K562 (cell line): ENCODE measurements around the gene RMI1. TPM values are rescaled to one million over a fixed set of nuclear protein-coding genes. Genes with fewer than 3 reads are reported as not detected.

ENCODE experiments used
- ATAC-seq: fragments of 200-7000 bp; cut with Tn5 transposase; 3 replicates; pipeline ENCODE4 v1.9.1; 2020; ENCODE audit warnings: moderate library complexity
- BruUV-seq: library from RNA; stranded (reverse); fragments of 400-500 nt; replicated peaks from 2 replicates; lab custom pipeline; 2021; lab: Mats Ljungman, UMichigan
- CTCF ChIA-PET: fragments of 300-600 bp; formaldehyde crosslinking; extraction: SDS; loops from one replicate; lab custom pipeline; 2021; ENCODE audit warnings: low intra/inter-chr PET ratio; lab: Yijun Ruan, JAX
- POLR2A ChIA-PET: fragments of 300-600, 350-650 bp; sonication (Branson Sonifier 250); formaldehyde crosslinking; extraction: SDS; loops from one replicate; lab custom pipeline; 2021; ENCODE audit warnings: antibody characterized with exemption, inconsistent platforms; lab: Yijun Ruan, JAX
- DNase-seq, 4 experiments: peaks; one replicate each; pipeline versions ENCODE4 v3.0.0 to v3.0.0-alpha.2; 2011 to 2018; ENCODE audit warnings: low spot score in 3 of 4, mixed read lengths in 3 of 4; ENCODE audit errors: extremely low read depth in 1 of 4
- FAIRE-seq: peaks from 2 replicates; lab custom pipeline; 2011; peaks lifted over from hg19 to GRCh38; lab: Jason Lieb, UNC
- H2AFZ ChIP-seq: 2 replicates; pipeline ENCODE4 v1.6.0; 2011; ENCODE audit warnings: low read depth, low read length, control low read depth, inconsistent platforms
- H3K27ac ChIP-seq: fragments of 200-600 bp; 3 replicates; pipeline ENCODE4 v1.8.0; 2011; ENCODE audit warnings: low read depth, mild to moderate bottlenecking, control low read depth, inconsistent platforms, low read length, moderate library complexity, mixed read lengths; ENCODE audit errors: extremely low read depth
- H3K27me3 ChIP-seq, 2 experiments: fragments of 300-600 bp in 1 of 2; 2 replicates in 1 of 2; 3 replicates in 1 of 2; pipeline versions ENCODE4 v1.6.0 to v1.8.0; 2011; ENCODE audit warnings: inconsistent platforms in 2 of 2, low read length in 2 of 2, mild to moderate bottlenecking in 1 of 2, mixed read lengths in 1 of 2, moderate library complexity in 1 of 2; ENCODE audit not compliant: control insufficient read depth in 2 of 2, insufficient read depth in 2 of 2
- H3K36me3 ChIP-seq: fragments of 300-600 bp; 3 replicates; pipeline ENCODE4 v1.8.0; 2011; ENCODE audit warnings: mild to moderate bottlenecking, low read length, inconsistent platforms; ENCODE audit not compliant: control insufficient read depth, insufficient read depth
- H3K4me1 ChIP-seq, 2 experiments: fragments of 200-600 bp in 1 of 2; replicated peaks in 1 of 2; 2 replicates in 1 of 2; 3 replicates in 1 of 2; pipeline versions ENCODE4 v1.5.1 to v1.8.0; 2011; ENCODE audit warnings: inconsistent platforms in 2 of 2, low read length in 2 of 2, mild to moderate bottlenecking in 1 of 2, mixed read lengths in 1 of 2, moderate library complexity in 1 of 2; ENCODE audit not compliant: control insufficient read depth in 2 of 2, insufficient read depth in 2 of 2
- H3K4me2 ChIP-seq: 2 replicates; pipeline ENCODE4 v1.6.1; 2011; ENCODE audit warnings: low read length, control low read depth, inconsistent platforms, mixed read lengths; ENCODE audit not compliant: insufficient read depth
- H3K4me3 ChIP-seq: fragments of 200-600 bp; sonication (generic), shearing (Covaris generic); 2 replicates; pipeline ENCODE4 v1.5.1; 2016; ENCODE audit warnings: control low read depth, inconsistent platforms
- H3K79me2 ChIP-seq: fragments of 200-600 bp; 3 replicates; pipeline ENCODE4 v1.8.0; 2011; ENCODE audit warnings: low read length, inconsistent platforms; ENCODE audit not compliant: control insufficient read depth, insufficient read depth
- H3K9ac ChIP-seq, 2 experiments: 2 replicates each; pipeline versions ENCODE4 v1.6.0 to v1.6.1; 2011; ENCODE audit warnings: low read depth in 2 of 2, low read length in 2 of 2, control low read depth in 1 of 2, inconsistent platforms in 1 of 2, mild to moderate bottlenecking in 1 of 2, mixed read lengths in 1 of 2; ENCODE audit not compliant: insufficient read depth in 1 of 2
- H3K9me1 ChIP-seq: one replicate; pipeline ENCODE4 v1.6.0; 2011; ENCODE audit warnings: inconsistent platforms, mild to moderate bottlenecking, low read length, moderate library complexity; ENCODE audit not compliant: control insufficient read depth, insufficient read depth
- H3K9me3 ChIP-seq: replicated peaks from 2 replicates; pipeline ENCODE4 v1.5.1; 2011; ENCODE audit warnings: low read depth, low read length, inconsistent platforms; ENCODE audit not compliant: control insufficient read depth, insufficient read depth
- H4K20me1 ChIP-seq: replicated peaks from 2 replicates; pipeline ENCODE4 v1.6.1; 2011; ENCODE audit warnings: low read length, inconsistent platforms, mixed read lengths; ENCODE audit not compliant: control insufficient read depth, insufficient read depth
- BDP1 ChIP-seq: IDR thresholded peaks from 3 replicates; pipeline ENCODE4 v1.6.1; 2011; ENCODE audit not compliant: insufficient read length, insufficient read depth
- CBX3 ChIP-seq, 2 experiments: IDR thresholded peaks; 1 replicate in 1 of 2; 2 replicates in 1 of 2; pipeline ENCODE4 v1.6.1; 2012; ENCODE audit warnings: inconsistent platforms in 2 of 2, low read length in 2 of 2, borderline replicate concordance in 1 of 2, control low read depth in 1 of 2
- DPF2 ChIP-seq: fragments of 450-650 bp; IDR thresholded peaks from 2 replicates; pipeline ENCODE4 v1.6.1; 2016
- JUN ChIP-seq, 2 experiments: sonication (generic) in 1 of 2; formaldehyde crosslinking in 1 of 2; IDR thresholded peaks; 2 replicates each; pipeline versions ENCODE4 v1.6.1 to v1.8.0; 2012 to 2022; ENCODE audit warnings: borderline replicate concordance in 2 of 2, mild to moderate bottlenecking in 2 of 2, improper control_type of control experiment in 1 of 2, low read depth in 1 of 2, low read length in 1 of 2, missing genetic modification reagents in 1 of 2
- RUNX1 ChIP-seq: sonication (generic); IDR thresholded peaks from 2 replicates; pipeline ENCODE4 v1.6.1; 2016; ENCODE audit warnings: antibody characterized with exemption, low read depth
- SUPT5H ChIP-seq: fragments of 450-650 bp; IDR thresholded peaks from 2 replicates; pipeline ENCODE4 v1.6.1; 2016
- TRIM24 ChIP-seq, 2 experiments: fragments of 450-650 bp; IDR thresholded peaks; 2 replicates each; pipeline ENCODE4 v1.6.1; 2016
- ZNF124 ChIP-seq: sonication (generic); formaldehyde crosslinking; IDR thresholded peaks from 2 replicates; pipeline ENCODE4 v1.8.1; 2022; ENCODE audit warnings: missing genetic modification reagents
- in situ Hi-C: fragments of 300-500 bp; cut with MboI; formaldehyde crosslinking; loops from 4 replicates; pipeline ENCODE4 v1.15.0; 2018; ENCODE audit warnings: inconsistent platforms, mixed read lengths
- intact Hi-C: fragments of 100-400 bp; cut with micrococcal nuclease; formaldehyde crosslinking; loops from 2 replicates; pipeline ENCODE4 v1.14.2; 2022
- polyA plus RNA-seq, 8 experiments: library from polyadenylated mRNA; depleted of rRNA in 4 of 8; stranded (reverse) in 5 of 8; unstranded in 3 of 8; fragments of >200 nt; fragmentation: Nextera tagmentation in 2 of 8; fragmentation: Illumina TruSeq in 1 of 8; extraction: Ambion mirVana in 2 of 8; extraction: Trizol in 1 of 8; gene quantifications; 2 replicates each; pipeline versions ENCODE4 v1.2.1 to v1.2.3, GENCODE V29; 2011 to 2014; ENCODE audit warnings: inconsistent platforms in 1 of 8, missing spikeins in 1 of 8
- total RNA-seq, 7 experiments: library from RNA; depleted of rRNA in 6 of 7; stranded (reverse); fragments of >200 nt in 6 of 7; fragmentation: Illumina TruSeq in 2 of 7; extraction: Trizol in 2 of 7; gene quantifications; 2 replicates each; pipeline versions ENCODE4 v1.2.1 to v1.2.3, GENCODE V29; 2011 to 2021; ENCODE audit warnings: low replicate concordance in 1 of 7
- TF ChIP-seq, protein P1 (sequence below): fragments of 250-450 bp; sonication (Bioruptor Pico); IDR thresholded peaks from 2 replicates; pipeline ENCODE4 v1.5.0; 2021
- TF ChIP-seq, protein P2 (sequence below): sonication (generic); formaldehyde crosslinking; IDR thresholded peaks from 2 replicates; pipeline ENCODE4 v1.8.0; 2023; ENCODE audit warnings: mild to moderate bottlenecking, missing genetic modification reagents
- TF ChIP-seq, protein P3 (sequence below): fragments of 250-450 bp; sonication (Bioruptor Pico); IDR thresholded peaks from 2 replicates; pipeline ENCODE4 v1.5.0; 2021; ENCODE audit warnings: mild to moderate bottlenecking, moderate library complexity

Gene RMI1
- total and polyA plus RNA-seq, 9 of the 15 experiments (the other 6 are each of a cell fraction or from before 2014, with no cell fraction given): 3.0 to 17.4 (median 10.6) TPM

DNA sequence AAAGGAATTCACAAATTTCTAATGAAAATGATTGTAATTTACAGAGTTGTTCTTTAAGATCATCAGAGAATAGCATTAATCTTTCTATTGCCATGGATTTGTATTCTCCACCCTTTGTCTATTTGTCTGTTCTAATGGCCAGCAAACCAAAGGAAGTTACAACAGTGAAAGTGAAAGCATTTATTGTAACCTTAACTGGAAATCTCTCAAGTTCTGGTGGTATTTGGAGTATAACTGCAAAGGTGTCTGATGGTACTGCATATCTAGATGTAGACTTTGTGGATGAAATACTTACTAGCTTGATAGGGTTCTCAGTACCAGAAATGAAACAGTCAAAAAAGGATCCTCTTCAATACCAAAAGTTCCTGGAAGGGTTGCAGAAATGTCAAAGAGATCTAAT, 21.7 kb downstream of the RMI1 start:
- BruUV-seq: no TSS peak
- CTCF ChIA-PET: no interaction called here

More for the DNA sequence above, 21.7 kb downstream of the RMI1 start:
- no peaks in the 10 kb centered on the region for H3K9me1 ChIP-seq
- TF ChIP-seq ZNF124 (CRISPR knock-in tag): no peak
- TF ChIP-seq, protein P1, sequence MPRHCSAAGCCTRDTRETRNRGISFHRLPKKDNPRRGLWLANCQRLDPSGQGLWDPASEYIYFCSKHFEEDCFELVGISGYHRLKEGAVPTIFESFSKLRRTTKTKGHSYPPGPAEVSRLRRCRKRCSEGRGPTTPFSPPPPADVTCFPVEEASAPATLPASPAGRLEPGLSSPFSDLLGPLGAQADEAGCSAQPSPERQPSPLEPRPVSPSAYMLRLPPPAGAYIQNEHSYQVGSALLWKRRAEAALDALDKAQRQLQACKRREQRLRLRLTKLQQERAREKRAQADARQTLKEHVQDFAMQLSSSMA: no peak
- TF ChIP-seq CBX3 (IDR thresholded peaks at IDR 0.05; ENCODE audit: borderline replicate concordance in 1 of 2, low read length in 2 of 2): no peak
- no peak for TF ChIP-seq TRIM24 (IDR thresholded peaks at IDR 0.05)
- no peak for TF ChIP-seq RUNX1
- TF ChIP-seq SUPT5H: no peak
- TF ChIP-seq DPF2: no peak
- no peak for TF ChIP-seq BDP1
- no peak for TF ChIP-seq JUN (IDR thresholded peaks at IDR 0.05; ENCODE audit: borderline replicate concordance, low read depth, low read length)
- no peak for TF ChIP-seq JUN (CRISPR knock-in tag; IDR thresholded peaks at IDR 0.05; ENCODE audit: borderline replicate concordance)
- TF ChIP-seq, protein P2, sequence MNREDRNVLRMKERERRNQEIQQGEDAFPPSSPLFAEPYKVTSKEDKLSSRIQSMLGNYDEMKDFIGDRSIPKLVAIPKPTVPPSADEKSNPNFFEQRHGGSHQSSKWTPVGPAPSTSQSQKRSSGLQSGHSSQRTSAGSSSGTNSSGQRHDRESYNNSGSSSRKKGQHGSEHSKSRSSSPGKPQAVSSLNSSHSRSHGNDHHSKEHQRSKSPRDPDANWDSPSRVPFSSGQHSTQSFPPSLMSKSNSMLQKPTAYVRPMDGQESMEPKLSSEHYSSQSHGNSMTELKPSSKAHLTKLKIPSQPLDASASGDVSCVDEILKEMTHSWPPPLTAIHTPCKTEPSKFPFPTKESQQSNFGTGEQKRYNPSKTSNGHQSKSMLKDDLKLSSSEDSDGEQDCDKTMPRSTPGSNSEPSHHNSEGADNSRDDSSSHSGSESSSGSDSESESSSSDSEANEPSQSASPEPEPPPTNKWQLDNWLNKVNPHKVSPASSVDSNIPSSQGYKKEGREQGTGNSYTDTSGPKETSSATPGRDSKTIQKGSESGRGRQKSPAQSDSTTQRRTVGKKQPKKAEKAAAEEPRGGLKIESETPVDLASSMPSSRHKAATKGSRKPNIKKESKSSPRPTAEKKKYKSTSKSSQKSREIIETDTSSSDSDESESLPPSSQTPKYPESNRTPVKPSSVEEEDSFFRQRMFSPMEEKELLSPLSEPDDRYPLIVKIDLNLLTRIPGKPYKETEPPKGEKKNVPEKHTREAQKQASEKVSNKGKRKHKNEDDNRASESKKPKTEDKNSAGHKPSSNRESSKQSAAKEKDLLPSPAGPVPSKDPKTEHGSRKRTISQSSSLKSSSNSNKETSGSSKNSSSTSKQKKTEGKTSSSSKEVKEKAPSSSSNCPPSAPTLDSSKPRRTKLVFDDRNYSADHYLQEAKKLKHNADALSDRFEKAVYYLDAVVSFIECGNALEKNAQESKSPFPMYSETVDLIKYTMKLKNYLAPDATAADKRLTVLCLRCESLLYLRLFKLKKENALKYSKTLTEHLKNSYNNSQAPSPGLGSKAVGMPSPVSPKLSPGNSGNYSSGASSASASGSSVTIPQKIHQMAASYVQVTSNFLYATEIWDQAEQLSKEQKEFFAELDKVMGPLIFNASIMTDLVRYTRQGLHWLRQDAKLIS (CRISPR knock-in tag): no peak
- TF ChIP-seq, protein P3, sequence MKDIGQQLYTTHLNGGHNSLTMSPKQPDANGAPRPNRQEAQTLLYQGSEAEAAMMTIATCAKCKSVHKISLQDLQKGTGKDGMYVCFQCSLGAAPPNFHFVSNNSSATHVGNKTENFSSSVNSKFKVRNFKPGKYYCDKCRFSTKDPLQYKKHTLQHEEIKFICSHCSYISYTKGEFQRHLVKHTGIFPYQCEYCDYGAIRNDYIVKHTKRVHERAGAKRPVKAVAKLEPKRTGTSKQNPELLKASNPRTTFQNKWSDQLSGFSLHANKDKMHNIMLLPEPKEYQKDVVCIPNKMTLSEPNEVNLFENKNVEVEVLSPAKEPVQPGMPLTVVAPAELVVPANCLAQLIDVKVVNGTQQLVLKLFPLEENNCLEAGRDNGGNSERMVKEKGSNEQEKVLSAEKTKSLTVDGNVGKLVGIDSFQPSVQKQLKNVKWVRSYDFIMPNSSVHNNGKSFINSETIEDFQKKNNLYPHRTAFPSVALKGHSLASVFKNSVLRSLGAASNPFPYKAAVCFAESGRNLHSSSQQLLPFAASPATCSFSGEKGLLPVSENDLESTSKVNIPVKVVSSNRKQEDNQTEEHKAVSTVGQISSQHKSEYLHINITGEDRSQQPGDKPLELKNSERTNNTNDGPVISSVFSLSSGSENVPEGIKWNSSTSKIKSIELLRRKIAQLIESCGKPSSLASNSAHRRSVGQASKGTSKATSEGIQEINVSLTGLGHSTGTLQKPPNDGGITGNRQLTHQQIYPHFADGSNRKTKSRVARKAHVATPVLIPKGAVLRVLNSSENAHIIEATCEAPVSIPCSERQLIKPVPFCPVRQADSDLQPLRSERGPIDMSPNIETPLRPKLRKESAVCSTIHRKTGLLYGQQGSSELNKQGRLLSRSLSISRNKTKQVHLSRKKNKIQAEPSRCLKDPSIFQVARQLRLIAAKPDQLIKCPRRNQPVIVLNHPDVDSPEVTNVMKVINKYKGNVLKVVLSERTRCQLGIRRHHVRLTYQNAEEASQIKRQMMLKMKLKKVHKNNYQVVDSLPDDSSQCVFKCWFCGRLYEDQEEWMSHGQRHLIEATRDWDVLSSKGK (CRISPR knock-in tag): no peak
- TF ChIP-seq, all 486 proteins: peak for 0
- ATAC-seq (no peak), FAIRE-seq (no peak), DNase-seq (no peak)
- in situ Hi-C loops (no loop called here), intact Hi-C loops (no loop called here)
- Histone ChIP-seq H2AFZ (no peak overlapping the region), H3K36me3 (peaks cover 26% of the 10 kb centered on the region), H3K4me1 (no peaks in the 10 kb centered on the region; a peak in 1 of 5 replicates), H3K79me2 (no peaks in the 10 kb centered on the region), H3K27me3 (no peaks in the 10 kb centered on the region), H3K4me2 (no peak overlapping the region), H3K27ac (no peak overlapping the region), H3K9ac (no peak overlapping the region), H3K9me3 (no peaks in the 10 kb centered on the region), H4K20me1 (no peaks in the 10 kb centered on the region), H3K4me3 (no peak overlapping the region)
- POLR2A ChIA-PET: no interaction called here
